Limb (tissue), 2 donors: ENCODE data around the gene ATAD3A.
"Not testable (repeated sequence)": the region's sequence is repeated elsewhere in the genome, so short reads cannot be mapped to it uniquely, and the experiment has no call there.

Experiments
- DNase-seq, 2 donors: peaks; one replicate each; pipeline ENCODE4 v3.0.0-alpha.2; 2016; ENCODE audit errors: extremely low spot score in 2 of 2

Gene ATAD3A

GRCh38 chr1:1489861-1490260 lies 22.1 kb upstream of the ATAD3A start:
- DNase-seq: no peak

- no peak for DNase-seq
Measured at GRCh38 chr1:1490633-1491230, 21.2 kb upstream of the ATAD3A start.

GRCh38 chr1:1491601-1492000 lies 20.4 kb upstream of the ATAD3A start:
- no peak for DNase-seq

DNA sequence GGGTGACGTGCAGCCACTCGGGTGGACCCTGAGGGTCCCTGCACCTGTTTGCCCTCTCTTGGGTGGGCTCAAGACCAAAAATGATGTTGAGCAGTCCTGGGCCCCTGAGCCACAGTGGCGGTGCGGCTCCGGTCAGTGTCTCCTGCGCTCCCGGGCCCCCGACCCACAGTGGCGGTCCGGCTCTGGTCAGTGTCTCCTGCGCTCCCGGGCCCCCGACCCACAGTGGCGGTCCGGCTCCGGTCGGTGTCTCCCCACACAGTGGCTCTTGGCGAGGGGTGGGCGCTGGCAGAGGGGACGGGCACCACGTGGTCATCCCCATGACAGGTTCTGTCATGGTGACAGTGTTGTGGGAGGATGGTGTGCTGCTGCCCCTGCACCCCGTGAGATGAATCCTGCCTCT lies 17.7 kb upstream of the ATAD3A start:
- not testable (repeated sequence) for DNase-seq

DNA sequence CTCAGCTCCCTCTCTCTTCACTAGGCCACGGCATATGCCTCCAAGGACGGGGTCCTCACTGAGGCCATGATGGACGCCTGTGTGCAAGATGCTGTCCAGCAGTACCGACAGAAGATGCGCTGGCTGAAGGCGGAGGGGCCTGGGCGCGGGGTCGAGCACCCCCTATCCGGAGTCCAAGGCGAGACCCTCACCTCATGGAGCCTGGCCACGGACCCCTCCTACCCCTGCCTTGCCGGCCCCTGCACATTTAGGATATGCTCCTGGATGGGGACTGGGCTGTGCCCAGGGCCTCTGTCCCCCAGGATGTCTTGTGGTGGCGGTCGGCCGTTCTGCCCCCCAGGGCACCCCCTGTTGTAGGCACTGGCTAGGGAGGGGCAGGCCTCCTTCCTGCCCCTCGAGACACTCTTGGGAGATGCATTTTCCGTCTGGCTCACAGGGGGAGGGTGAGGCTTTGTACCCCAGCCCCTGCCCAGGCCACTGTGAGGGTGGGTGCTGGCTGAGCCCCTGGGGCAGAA lies 16.4 kb upstream of the ATAD3A start:
- not testable (repeated sequence) for DNase-seq

DNA sequence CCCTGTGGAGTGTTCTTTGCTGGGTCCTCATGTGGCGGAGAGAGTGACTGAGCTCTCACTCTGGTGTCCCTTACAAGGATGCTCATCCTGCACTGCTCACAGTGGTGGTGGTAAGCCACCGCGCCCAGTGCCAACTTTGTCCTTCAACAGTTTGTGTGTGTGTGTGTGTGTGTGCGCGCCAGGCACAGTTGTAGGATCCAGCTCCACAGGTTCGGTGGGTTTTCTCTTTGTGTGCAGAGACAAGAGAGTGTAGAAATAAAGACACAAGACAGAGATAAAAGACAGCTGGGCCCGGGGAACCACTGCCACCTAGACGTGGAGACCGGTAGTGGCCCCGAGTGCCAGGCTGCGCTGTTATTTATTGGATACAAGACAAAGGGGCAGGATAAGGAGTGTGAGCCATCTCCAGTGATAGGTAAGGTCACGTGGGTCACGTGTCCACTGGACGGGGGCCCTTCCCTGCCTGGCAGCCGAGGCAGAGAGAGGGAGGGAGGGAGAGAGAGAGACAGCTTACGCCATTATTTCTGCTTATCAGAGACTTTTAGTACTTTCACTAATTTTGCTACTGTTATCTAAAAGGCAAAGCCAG lies 7.1 kb upstream of the ATAD3A start:
- DNase-seq: peak; percentile 2 to 78

DNA sequence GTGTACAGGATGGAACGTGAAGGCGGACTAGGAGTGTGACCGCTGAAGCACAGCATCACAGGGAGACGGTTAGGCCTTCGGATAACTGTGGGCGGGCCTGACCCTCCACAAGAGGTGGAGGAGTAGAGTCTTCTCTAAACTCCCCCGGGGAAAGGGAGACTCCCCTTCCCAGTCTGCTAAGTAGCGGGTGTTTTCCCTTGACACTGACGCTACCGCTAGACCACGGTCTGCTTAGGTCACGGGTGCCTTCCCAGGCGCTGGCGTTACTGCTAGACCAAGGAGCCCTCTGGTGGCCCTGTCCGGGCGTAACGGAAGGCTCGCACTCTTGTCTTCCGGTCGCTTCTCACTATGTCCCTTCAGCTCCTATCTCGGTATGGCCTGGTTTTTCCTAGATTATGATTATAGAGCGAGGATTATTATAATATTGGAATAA lies 6.6 kb upstream of the ATAD3A start:
- not testable (repeated sequence) for DNase-seq

- DNase-seq: not testable (repeated sequence)
Measured at GRCh38 chr1:1505801-1506200, 6.2 kb upstream of the ATAD3A start.

DNA sequence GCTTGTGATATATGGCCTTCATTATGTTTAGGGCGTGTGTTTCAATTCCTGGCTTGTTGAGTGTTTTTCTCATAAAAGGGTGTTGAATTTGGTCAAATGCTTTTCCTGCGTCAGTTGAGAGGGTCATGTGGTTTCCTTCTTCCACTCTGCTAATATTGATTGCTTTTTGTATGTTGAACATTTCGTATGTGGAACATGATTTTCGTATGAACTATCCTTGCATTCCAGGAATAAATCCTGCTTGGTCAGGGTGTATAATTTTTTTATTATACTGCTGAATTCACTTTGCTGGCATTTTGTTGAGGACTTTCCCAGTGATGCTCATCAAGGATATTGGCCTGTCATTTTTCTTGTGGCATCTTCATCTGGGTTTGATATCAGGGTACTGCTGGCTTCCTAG lies 4.7 kb upstream of the ATAD3A start:
- no peak for DNase-seq

DNA sequence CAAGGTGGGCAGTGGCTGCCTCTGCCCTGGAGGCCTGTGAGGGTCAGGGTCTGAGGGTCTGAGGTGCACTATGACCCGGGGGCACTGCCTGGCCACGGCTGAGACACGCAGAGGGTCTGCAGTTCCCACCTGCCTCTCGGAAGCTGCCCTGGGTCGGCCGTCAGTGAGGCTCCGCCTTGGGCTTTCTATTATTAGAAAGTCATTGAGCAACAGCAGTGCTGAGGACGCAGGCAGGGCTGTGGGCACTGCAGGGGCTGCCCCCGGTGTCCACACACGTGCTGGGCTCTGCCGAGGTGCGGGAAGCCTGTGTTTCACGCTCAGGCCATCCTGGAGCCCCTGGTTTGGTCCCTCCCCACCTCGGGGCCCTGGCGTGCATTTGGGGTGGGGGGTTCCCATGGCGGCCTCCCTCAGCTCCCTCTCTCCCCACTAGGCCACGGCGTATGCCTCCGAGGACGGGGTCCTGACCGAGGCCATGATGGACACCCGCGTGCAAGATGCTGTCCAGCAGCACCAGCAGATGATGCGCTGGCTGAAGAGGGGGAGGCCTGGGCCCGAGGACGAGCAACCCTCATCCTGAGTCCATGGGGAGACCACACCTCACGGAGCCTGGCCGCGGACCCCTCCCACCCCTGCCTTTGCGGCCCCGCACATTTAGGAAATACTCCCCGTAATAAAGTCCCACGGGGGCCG lies 3.0 kb upstream of the ATAD3A start:
- not testable (repeated sequence) for DNase-seq

DNA sequence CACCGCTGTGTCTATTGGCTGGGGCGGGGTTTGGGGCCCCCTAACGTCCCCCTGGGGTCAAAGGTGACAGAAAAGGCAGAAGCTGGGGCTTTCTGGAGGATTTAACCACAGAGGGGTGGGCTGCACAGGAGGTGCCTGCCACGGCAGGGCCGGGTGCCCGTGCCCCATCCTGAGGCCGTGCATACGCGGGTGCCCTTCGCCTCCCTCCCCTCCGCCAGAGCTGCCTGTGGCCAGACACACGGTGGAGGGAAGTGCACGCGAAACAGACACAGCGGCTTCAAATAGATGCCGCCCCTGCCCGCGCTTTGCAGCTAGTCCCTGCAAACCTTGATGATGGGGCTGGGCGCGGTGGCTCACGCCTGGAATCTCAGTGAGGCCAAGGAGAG lies 2.5 kb upstream of the ATAD3A start:
- not testable (repeated sequence) for DNase-seq

DNA sequence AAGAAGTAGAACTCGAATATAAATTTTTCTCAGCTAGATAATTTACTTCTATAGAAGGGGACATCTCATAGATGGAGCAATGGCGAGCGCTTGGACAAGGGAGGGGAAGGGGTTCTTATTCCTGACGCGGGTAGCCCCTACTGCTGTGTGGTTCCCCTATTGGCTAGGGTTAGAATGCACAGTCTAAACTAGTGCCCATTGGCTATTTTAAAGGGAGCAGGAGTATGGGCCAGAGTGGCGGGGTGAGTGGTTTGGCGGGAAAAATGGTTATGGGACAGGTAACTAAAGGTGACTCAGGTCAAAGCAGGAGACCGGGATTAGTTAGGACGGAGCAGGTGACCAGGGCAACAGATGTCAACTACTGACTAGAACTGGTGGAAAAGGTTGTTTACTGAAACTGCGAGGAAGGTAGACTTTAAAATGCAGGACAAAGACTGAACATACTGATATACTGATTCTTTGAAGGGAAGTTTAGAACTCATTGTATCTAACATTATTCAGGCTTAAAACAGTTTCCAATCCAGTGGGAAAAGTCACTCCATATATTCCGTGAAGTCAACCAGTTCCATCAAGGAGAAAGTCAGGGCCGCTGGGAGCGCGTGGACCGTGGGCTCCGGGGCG lies 940 bp upstream of the ATAD3A start:
- no peak for DNase-seq

GRCh38 chr1:1512425-1512824 lies 463 bp downstream of the ATAD3A start:
- DNase-seq: not testable (repeated sequence)

- not testable (repeated sequence) for DNase-seq
Measured at GRCh38 chr1:1513675-1514074, 1.7 kb downstream of the ATAD3A start.

- DNase-seq: not testable (repeated sequence)
Measured at GRCh38 chr1:1514376-1514775, 2.4 kb downstream of the ATAD3A start.

GRCh38 chr1:1516923-1517322 lies 5.0 kb downstream of the ATAD3A start:
- not testable (repeated sequence) for DNase-seq

GRCh38 chr1:1517973-1518620 lies 6.1 kb downstream of the ATAD3A start:
- DNase-seq: no peak

DNA sequence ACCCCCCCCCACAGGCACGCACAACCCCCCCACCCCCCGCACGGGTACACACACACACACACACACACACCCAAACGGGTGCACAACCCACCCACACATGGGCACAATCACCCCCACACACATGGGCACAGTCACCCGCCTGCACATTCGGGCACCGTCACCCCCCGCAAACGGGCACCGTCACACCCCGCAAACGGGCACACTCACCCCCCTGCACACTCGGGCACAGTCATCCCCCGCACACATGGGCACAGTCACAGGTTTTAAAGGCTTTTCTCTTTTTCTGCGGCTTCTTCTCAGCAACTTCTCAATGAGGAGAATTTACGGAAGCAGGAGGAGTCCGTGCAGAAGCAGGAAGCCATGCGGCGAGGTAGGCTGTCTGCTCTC lies 6.7 kb downstream of the ATAD3A start:
- not testable (repeated sequence) for DNase-seq

- DNase-seq: not testable (repeated sequence)
Measured at GRCh38 chr1:1519805-1520505, 8.0 kb downstream of the ATAD3A start.

DNA sequence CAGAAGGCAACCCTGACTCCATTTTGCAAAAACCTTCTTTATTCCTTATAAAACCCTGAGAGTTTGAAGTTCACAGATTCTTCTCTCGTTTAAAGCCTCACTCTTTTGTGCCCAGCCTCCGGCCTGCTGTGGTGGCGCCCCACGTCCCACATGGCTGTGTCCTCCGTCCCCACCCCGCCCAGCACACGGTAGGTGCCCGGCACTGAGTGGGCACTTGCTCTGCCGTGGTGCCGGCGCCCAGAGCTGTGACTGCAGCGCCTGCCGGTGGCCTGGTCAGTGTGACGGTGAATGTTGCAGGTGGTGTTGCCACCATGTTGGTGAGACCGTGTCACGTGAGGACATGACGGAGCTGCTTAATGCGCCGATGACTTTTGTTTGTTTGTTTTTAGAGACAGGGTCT lies 9.4 kb downstream of the ATAD3A start:
- DNase-seq: no peak

GRCh38 chr1:1522536-1522935 lies 10.6 kb downstream of the ATAD3A start:
- not testable (repeated sequence) for DNase-seq
